GM18511 (cell line): ENCODE results near the gene C19orf12.
A peak's percentile ranks its signal among the peaks of the same experiment; 100 is the strongest.
"Not testable (repeated sequence)": the region's sequence is repeated elsewhere in the genome, so short reads cannot be mapped to it uniquely, and the experiment has no call there.

Experiments
- ATAC-seq: cut with Tn5 transposase; IDR thresholded peaks from one replicate; pipeline ENCODE4 v1.9.1; 2021; ENCODE audit warnings: mild to moderate bottlenecking, moderate library complexity; ENCODE audit not compliant: unreplicated experiment

C19orf12 gene

DNA sequence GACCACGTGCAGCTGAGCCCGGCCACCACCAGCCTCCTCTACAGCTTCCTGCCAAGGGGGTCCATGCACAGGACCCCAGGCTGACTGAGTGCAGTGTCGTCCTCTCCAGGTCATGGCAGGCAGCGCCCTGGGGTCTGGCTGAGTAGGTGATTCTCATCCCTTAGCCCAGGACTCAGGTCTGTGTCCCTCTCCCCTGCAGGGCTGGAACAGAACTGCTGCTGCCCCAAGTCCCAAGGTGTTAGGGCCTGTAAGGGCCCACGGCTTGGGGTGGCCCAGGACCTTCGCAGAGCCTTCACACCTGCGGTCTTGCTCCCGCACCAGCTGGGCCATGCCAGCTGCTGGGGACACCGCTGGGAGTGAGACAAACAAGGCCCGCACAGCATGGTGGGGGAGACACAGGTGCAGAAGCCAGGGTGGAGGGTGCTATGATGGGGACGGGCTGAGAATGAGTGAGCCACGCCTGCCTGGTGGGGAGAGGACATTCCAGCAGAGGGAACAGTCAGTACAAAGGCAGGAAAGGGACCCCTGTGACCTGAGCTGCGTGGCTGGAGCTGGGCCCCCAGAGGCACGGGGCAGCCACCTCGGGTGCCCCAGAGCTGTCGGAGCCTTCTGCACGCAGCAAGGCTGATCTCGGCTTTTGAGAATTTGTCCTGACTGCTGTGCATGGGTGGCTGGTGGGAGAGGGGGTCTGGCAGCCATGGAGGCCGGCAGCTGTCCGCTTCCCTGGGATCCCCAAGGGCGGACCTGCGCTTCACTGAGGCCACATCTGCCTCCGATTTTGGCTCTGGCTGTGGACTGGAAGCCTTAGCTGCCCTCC is 37.9 kb downstream of the C19orf12 start:
- no peak for ATAC-seq

DNA sequence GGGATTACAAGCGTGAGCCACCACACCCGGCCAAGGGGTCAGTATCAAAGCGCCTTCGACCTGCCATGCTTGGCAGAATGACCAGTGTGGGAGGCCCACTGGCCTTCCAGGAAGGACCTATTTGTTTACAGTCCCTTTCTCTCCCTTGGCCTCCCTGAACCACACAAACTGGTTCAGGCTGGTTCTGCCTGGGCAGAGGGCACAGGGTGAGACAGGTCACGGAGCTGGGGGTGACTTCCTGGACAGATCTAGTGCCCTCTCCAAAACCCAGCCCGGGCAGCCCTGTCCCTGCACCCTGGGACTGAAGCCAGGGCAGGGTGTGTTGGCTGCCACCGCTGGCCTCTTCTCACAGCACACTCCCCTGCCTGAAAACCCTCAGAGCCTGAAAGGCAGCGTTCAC is 38.5 kb downstream of the C19orf12 start:
- ATAC-seq, result no peak

DNA sequence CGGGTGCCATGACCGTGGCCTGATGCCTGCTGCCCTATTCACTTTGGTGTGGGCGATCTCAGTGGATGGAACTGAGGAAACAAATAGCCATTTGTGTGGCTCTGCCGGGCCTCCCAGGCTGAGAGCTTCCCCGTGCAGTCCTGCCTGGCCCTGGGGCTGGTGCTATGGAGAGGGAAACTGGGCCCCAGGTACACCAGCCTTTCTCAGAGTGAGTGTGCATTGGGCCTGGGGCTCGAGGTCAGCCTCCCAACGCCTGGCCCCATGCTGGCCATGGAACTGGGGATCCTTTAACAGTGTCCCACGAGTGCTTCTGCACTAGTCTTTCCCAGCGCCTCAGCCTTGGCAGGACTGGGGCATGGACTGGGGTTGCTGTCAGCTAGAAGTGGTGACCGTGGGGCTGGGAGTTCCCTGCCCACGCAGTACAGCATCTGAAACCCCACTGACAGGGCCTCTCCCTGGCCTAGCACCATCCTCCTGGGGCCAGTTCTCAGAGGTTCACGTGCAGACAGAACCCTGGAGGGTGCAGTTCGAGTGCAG is 39.3 kb downstream of the C19orf12 start:
- no peak for ATAC-seq

DNA sequence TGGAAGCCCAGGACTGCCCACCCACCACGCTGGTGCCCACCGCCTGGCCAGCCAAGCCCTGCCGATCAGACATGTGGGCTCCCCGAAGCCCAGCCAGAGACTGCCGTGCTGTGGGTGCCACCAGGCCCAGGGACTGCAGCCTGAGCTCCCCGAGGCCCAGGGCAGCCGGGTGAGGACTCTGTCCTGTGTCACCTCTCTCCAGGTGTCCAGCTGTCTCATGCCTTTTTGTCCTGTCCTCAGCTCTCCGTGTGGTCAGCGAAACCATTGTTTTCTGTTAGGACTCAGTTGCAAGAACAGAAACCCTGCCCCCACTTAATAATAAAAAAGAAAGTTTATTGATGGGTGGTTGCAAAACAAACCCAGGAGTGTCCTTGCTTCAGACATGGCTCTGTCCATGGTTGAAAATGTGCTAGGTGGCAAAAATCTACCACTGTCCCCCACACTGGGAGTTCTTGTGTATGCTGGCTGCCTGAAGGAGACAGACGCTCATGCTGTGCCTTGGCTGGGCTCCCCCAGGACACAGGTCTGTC is 39.9 kb downstream of the C19orf12 start:
- ATAC-seq, result no peak

DNA sequence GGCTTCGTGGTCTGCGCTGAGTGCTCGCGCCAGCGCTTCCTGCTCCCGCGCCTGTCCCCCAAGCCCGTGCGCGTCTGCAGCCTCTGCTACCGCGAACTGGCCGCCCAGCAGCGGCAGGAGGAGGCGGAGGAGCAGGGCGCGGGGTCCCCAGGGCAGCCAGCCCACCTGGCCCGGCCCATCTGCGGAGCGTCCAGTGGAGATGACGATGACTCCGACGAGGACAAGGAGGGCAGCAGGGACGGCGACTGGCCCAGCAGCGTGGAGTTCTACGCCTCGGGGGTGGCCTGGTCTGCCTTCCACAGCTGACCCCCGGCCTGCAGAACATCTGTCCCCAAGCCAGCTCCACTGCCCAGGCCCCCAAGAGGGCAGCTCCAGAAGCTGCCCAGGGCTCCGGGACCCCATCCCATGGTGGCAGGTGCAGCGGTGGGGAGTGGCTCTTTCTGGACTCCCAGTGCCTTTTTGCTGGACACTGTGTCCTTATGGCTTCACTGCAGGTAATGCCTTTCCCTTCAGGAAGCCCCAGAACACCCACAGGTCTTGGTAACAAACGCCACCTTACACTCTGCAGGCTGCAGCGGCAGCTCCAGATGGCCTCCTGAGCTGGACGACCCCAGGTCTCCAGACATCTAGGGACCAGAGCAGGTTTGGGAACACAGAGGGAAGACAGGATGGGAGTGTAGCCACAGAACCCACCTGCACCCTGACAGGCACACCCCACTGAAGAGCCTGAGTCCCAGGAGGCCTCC is 40.5 kb downstream of the C19orf12 start:
- no peak for ATAC-seq

DNA sequence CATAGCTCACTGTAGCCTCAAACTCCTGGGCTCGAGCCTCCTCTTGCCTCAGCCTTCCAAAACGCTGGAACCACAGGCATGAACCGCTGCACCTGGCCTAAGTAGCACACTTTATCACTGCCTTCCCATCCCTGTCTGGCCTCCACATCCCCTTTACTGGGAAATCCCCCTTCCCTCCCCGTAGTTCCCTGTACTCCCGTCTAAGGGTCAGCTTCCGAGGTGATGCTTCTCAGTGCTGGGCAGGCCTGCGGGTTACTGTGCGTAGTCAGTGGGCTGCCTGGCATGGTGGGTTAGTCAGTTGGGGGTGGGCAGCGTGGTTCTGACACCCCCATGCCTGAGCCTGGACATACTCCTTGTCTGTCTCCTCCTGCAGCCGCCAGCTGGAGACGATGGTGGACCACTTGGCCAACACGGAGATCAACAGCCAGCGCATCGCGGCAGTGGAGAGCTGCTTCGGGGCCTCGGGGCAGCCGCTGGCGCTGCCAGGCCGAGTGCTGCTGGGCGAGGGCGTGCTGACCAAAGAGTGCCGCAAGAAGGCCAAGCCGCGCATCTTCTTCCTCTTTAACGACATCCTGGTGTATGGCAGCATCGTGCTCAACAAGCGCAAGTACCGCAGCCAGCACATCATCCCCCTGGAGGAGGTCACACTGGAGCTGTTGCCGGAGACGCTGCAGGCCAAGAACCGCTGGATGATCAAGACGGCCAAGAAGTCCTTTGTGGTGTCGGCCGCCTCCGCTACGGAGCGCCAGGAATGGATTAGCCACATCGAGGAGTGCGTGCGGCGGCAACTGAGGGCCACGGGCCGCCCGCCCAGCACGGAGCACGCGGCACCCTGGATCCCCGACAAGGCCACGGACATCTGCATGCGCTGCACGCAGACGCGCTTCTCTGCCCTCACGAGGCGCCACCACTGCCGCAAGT is 41.4 kb downstream of the C19orf12 start:
- ATAC-seq, result no peak

DNA sequence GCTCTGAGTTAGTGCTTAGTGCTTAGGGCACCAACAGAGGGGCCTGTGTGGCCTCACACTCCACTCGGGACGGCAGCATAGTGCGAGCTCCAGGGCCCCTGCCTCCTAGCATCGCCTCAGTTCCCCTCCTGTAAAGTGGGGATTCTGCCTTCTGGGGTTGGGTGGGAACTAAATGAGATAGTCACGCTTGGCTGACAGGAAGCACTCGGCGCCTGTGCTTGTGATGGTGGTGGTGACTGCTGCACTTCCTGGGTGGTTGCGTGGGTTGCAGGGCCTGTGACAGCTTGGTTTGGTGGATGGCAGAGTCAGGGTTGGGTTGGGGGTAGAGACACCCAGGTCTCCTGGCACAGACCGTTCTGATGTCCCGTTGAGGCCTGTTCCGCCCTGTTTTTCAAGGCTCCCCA is 42.1 kb downstream of the C19orf12 start:
- peak; percentile 54 for ATAC-seq

DNA sequence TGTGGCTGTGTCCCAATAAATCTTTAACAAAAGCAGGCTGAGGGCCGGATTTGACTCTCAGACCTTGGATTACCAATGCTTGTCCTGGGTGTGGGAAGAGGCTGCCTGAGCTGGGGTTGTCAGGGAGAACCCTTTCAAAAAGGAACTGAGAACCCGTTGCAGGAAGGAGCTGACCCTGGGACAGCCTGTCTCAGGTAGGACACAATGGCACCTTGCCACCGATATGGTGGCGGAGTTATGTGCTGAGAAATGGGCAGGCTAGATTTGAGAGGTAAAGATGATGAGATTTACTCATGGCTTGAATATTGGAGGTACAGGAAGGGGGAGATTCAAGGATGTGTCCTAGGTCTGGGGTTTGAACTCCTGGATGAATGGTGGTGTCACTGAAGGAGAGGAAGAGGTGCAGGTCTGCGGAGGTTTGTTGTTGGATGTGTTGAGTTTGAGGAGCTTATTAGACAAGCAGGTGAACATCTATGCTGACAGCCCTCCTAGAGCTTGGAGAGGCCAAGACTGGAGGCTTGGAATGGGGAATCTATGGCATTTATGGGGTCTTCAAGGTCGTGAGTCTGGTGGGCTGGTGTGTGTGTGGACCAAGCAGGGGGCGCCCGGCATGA is 42.6 kb downstream of the C19orf12 start:
- no peak for ATAC-seq

DNA sequence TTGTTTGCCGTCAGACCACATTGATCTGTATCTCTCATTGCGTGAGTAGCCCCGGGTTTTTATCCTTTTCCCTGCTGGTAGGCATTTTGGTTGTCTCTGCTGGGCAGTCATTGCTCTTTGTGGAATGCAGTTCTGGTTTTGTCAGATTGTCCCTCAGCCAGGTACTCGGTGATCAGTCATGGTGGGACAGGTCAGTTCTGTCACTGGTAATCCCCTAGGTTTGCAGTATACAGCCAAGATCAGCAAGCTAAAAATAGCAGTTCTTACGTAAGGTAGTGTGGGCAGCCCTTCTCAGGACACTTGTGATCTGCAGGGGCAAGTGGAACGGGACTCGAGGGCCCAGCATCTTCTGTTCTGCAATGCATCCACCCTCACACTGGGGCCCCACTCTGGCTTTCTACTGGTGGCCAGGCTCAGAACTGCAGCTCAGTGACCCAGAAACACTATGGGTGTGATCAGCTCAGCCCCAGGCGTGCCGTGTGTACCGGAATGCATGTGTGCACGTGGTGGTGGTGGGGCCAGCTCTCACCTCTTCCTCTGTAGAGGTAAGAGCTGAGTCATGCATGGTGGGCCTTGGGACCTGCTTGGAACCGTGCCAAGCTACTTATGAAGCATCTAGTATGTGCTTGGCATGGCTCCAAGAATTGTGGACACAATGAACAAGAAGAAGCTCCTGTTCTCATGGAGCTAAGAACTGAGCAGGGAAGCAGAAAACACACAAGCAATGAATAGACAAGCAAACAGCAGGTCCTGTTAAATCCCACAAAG is 43.5 kb downstream of the C19orf12 start:
- peak; percentile 86 for ATAC-seq

DNA sequence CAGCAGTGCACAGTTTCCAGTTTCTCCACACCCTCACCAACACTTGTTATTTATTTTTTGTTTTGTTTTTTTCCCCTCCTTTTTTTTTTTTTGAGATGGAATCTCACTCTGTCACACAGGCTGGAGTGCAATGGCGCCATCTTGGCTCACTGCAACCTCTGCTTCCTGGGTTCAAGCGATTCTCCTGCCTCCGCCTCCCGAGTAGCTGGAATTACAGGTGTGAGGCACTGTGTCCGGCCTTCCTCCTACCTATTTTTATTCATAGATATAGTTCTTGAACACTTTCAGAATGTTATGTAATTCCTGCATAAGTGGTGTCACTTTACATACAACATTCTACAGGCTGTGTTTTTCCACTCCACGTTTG is 44.1 kb downstream of the C19orf12 start:
- ATAC-seq, result not testable (repeated sequence)

DNA sequence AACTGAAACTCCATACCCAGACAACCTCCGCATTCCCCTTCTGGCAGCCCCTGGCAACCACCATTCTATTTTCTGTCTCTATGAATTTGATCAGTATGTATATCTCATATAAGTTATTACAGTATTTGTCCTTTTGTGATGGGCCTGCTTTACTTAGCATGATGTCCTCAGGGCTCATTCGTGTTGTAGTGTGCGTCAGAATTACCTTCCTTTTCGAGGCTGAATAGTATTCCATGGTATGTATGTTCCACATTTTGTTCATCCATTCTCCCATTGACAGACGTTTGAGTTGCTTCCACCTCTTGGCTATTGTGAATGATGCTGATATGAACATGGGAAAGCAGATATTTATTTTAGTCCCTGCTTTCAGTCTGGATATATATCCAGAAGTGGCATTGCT is 44.8 kb downstream of the C19orf12 start:
- no peak for ATAC-seq

DNA sequence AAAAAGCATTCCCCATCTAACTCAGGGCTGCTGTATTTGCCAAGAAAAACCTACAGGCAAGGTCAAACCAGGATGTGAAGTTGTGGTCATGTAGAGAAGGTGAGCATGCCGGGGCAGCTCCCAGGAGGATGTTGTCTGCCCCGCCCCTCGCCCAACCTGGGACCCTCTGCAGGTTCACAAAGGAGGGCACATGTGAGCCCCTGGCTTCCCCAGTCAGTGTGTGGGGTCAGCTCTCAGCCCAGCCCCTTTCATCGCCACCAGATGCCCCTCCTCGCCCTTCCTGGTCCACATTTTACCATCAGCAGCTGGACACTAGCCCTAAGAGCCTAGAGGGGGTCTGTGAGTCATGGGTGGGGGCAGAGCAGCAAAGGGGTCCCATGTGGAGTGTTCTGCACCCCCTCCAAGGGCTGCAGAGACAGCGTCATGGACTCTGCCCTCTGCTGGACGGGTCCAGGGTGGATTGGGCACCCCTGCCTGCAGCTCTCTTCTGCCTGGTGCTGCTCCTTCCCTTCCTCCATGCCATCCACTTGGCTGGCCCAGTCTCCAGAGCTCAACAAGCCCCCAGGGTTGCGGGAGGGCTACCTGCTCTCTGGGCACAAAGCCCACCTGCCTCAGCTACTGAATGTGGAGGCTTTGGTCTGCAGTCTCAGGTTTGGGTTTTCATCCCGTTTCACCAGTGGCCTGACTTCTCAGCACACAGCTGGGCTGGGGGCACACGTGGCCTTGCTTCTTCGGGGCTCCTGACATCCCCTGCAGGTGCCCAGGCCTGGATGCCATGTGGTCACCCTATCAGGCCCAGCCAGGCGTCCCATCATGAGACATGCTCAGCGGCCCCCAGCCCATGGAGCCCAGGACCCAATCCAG is 46.1 kb downstream of the C19orf12 start:
- no peak for ATAC-seq

DNA sequence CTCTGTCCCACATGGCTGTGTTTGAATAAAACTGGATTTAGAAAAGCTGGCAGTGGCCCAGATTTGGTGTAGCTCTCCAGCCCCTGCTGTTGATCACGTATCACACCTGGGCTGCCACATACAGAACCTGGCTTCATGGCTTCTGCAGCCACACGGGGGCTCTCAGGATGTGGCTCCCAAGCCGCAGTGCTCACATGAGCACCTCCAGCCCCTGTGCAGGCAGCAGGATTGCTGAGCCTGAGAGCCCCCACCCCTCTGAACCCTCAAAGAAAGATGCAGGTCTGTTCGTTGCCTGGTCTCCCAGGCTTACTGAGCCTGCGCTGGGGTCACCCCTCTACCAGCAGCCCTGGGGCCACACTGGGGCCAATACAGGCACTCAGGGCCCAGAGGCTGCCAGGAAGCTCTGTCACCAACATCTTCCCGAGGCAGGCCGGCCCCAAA is 47.1 kb downstream of the C19orf12 start:
- no peak for ATAC-seq

DNA sequence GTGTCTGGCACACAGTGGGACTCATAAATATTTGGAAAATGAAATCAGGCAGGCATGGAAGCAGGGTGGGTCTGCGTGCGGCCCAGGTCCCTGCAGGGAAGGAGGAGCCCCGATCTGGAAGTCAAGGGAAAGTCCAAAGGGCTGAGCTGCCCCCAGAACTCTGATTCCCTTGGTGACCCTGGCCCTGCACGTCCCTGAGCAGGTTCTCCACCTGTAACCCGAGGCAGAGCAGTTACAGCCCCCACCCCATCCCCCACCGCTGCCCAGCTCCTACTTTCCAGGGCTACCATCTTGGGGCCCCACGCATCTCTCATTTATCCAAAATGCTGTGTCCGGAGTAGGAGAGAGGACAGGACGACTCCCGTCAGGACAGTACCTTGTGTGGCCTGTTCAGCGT is 47.7 kb downstream of the C19orf12 start:
- ATAC-seq, result no peak

DNA sequence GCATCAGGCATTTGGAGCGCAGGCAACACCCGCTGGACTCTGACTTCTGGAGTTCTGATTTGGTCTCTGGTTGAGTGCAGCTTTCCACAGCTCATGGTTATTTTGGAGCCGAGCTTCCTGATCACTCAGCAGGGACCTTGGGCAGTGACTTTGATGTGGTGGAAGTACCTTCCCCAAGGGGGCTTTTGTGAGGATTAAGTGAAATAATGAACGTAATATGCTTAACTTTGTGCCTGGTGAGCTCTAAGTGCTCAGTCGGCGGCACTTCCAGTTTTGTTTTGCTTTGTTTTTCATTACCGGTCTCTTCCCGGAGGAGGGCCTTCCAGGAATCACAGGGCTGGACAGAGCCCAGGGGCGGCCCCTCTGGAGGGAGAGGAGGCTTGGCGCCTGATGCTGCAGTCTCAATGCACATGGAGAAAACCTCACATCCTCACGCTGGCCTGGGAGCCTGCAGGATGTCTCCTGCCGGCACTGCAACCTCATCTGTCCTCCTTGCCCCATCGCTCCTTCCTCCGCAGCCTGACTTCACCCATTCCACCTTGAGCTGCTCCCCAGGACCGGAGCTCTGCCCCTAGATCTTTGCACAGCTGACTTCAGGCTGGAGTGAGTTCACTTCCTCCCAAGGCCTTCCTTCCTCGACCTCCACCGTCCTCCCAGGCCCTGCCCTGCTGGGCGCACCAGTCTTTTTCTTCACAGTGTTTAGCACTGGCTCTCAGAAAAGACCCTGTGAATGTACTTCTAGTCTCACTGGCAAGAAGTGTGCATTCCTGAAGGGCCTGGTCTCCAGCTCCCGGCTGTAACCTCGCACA is 48.3 kb downstream of the C19orf12 start:
- ATAC-seq, result no peak

DNA sequence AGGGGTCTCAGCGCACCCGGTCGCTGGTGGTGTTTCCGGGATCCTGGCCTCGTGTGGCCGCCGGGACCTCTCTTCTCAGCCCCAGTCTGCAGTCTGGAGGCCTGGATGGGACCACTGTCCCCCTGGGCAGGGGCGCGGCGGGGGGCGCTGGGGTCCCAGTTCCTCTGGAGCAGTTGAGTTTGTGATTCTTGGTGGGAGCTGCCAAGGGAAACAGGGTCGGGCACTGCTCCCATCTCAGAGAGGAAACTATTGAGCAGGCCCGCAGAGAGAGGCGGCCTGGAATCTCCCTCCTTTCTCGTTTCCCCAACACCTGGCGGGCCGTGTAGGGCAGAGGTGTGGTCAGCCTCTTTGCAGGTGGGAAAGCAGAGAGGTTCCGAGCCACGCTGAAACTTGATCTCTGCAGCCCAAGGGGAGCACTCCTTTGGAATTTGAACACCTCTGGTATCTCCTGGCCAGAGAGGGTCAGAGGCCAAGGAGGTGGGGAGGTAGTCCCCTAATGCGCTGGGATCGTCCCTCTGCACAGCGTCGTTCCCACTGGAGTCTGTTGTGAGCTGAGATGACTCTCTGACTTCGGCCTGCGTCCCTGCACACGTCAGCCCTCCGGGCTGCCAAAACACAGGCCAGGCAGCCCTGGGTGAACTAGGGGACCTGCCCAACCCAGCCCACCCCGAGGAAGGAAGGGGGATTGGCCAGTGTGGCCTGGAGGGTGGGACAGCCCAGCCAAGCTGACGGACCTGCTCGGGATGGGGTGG is 49.1 kb downstream of the C19orf12 start:
- peak; percentile 18 for ATAC-seq

DNA sequence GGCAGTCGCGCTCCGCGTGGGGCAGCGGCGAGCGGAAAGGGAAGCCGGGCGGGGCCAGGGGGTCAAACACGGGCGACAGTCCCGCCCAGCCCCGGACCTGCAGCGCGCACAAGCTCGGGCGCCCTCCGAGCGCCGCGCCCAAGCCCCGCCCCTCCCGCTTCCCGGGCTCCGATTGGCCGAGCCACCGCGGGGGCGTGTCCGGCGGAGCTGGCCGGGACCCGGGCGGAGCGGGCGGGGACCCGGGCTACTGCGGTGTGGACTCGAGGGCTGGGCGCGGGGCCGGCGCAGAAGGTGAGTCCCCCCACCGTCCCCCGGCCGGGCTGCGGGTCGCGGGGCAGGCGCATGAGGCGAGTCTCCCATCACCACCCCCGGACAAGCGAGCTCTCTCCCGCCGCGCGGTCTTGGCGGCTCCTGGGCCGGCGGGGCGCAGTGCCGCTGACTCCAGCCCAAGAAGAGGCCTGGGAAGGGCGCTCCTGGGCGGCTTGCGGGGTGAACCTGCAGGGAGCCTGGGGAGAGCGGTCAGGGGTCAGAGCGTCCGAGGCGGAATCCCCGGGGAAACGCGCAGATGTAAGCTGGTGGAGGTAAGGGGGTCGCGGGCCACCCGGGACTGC is 49.7 kb downstream of the C19orf12 start, which contains the start of gene PLEKHF1:
PLEKHF1 (plus strand) TSS at position 247 of the 611 bp plus-strand sequence. CDS start 8,379 bp downstream, outside the sequence.
- ATAC-seq, result peak; percentile 91
